HepG2 (cell line): Measurements from ENCODE around the gene AKAP14. TPM values are rescaled to one million over a fixed set of nuclear protein-coding genes. Genes with fewer than 3 reads are reported as not detected.

Source experiments
- ATAC-seq: fragments of 200-7000 bp; cut with Tn5 transposase; 3 replicates; pipeline ENCODE4 v1.9.1; 2020; ENCODE audit warnings: mild to moderate bottlenecking, moderate library complexity
- BruUV-seq: library from RNA; stranded (reverse); fragments of 400-500 nt; replicated peaks from 2 replicates; lab custom pipeline; 2021; lab: Mats Ljungman, UMichigan
- CTCF ChIA-PET: fragments of 300-600 bp; formaldehyde crosslinking; extraction: SDS; loops from one replicate; lab custom pipeline; 2021; ENCODE audit warnings: low total read pairs, inconsistent platforms, low intra/inter-chr PET ratio; lab: Yijun Ruan, JAX
- POLR2A ChIA-PET: fragments of 350-600 bp; sonication (Branson Sonifier 250); formaldehyde crosslinking; loops from one replicate; lab custom pipeline; 2020; ENCODE audit warnings: antibody characterized with exemption, inconsistent platforms; lab: Yijun Ruan, JAX
- DNase-seq: peaks from one replicate; pipeline ENCODE4 v3.0.0-alpha.2; 2015; ENCODE audit warnings: low spot score
- FAIRE-seq: peaks from 3 replicates; lab custom pipeline; 2011; peaks lifted over from hg19 to GRCh38; lab: Jason Lieb, UNC
- H2AFZ ChIP-seq: one replicate; pipeline ENCODE4 v1.6.1; 2011; ENCODE audit warnings: low read length, inconsistent platforms
- H3K27ac ChIP-seq: fragments of 300-600 bp; 3 replicates; pipeline ENCODE4 v1.8.0; 2011; ENCODE audit warnings: mixed run types, mild to moderate bottlenecking, mixed read lengths, low read length, inconsistent platforms; ENCODE audit not compliant: insufficient read depth; ENCODE audit errors: extremely low read length
- H3K27me3 ChIP-seq, 2 experiments: fragments of 200-600 bp in 1 of 2; 2 replicates in 1 of 2; 3 replicates in 1 of 2; pipeline versions ENCODE4 v1.6.0 to v1.8.0; 2011; ENCODE audit warnings: low read length in 2 of 2, mild to moderate bottlenecking in 2 of 2, moderate library complexity in 2 of 2, inconsistent platforms in 1 of 2; ENCODE audit not compliant: insufficient read depth in 2 of 2, control insufficient read depth in 1 of 2
- H3K36me3 ChIP-seq, 2 experiments: fragments of 200-600 bp in 1 of 2; replicated peaks in 1 of 2; 2 replicates in 1 of 2; 3 replicates in 1 of 2; pipeline versions ENCODE4 v1.5.1 to v1.8.0; 2011; ENCODE audit warnings: low read length in 2 of 2, inconsistent platforms in 1 of 2; ENCODE audit not compliant: insufficient read depth in 2 of 2, control insufficient read depth in 1 of 2
- H3K4me1 ChIP-seq: 2 replicates; pipeline ENCODE4 v1.5.1; 2012; ENCODE audit warnings: low read length, inconsistent platforms; ENCODE audit not compliant: insufficient read depth
- H3K4me2 ChIP-seq: 2 replicates; pipeline ENCODE4 v1.6.0; 2011; ENCODE audit warnings: low read depth, low read length, inconsistent platforms
- H3K4me3 ChIP-seq, 3 experiments: fragments of 200-600 bp in 1 of 3; sonication (generic), shearing (Covaris generic) in 1 of 3; replicated peaks in 1 of 3; 2 replicates each; pipeline ENCODE4 v1.5.1; 2011 to 2016; ENCODE audit warnings: low read length in 3 of 3, inconsistent platforms in 2 of 3, low read depth in 2 of 3, mild to moderate bottlenecking in 2 of 3, control low read depth in 1 of 3, mixed read lengths in 1 of 3; ENCODE audit not compliant: insufficient read depth in 1 of 3
- H3K79me2 ChIP-seq: one replicate; pipeline ENCODE4 v1.6.1; 2011; ENCODE audit warnings: low read length, inconsistent platforms; ENCODE audit not compliant: insufficient read depth
- H3K9ac ChIP-seq: 2 replicates; pipeline ENCODE4 v1.6.0; 2011; ENCODE audit warnings: mild to moderate bottlenecking, low read depth, low read length, inconsistent platforms; ENCODE audit not compliant: insufficient read depth
- H3K9me3 ChIP-seq: 2 replicates; pipeline ENCODE4 v1.5.1; 2012; ENCODE audit warnings: mild to moderate bottlenecking, low read length
- H4K20me1 ChIP-seq: 2 replicates; pipeline ENCODE4 v1.6.0; 2011; ENCODE audit warnings: inconsistent platforms, mild to moderate bottlenecking, low read length, moderate library complexity; ENCODE audit not compliant: insufficient read depth
- AHR ChIP-seq: IDR thresholded peaks from 2 replicates; pipeline ENCODE4 v1.6.1; 2018; ENCODE audit warnings: missing genetic modification reagents, missing compliant biosample characterization
- BCL3 ChIP-seq: sonication (generic); formaldehyde crosslinking; IDR thresholded peaks from 2 replicates; pipeline ENCODE4 v1.5.1; 2020; ENCODE audit warnings: mild to moderate bottlenecking, missing genetic modification reagents, moderate library complexity
- BRF2 ChIP-seq: sonication (generic); formaldehyde crosslinking; IDR thresholded peaks from 2 replicates; pipeline ENCODE4 v1.8.1; 2022; ENCODE audit warnings: mild to moderate bottlenecking, missing genetic modification reagents
- CAMTA2 ChIP-seq: sonication (generic); formaldehyde crosslinking; IDR thresholded peaks from 2 replicates; pipeline ENCODE4 v1.4.0; 2020; ENCODE audit warnings: mild to moderate bottlenecking, missing genetic modification reagents, borderline replicate concordance
- CBX1 ChIP-seq: IDR thresholded peaks from one replicate; pipeline ENCODE4 v1.6.1; 2016; ENCODE audit warnings: antibody characterized with exemption, low read depth
- EHMT2 ChIP-seq: fragments of 200-600 bp; sonication (generic); IDR thresholded peaks from 2 replicates; pipeline ENCODE4 v1.7.0; 2017; ENCODE audit warnings: antibody characterized with exemption, low read depth, low read length, borderline replicate concordance
- MIER2 ChIP-seq: IDR thresholded peaks from 2 replicates; pipeline ENCODE4 v1.6.1; 2016; ENCODE audit warnings: missing biosample characterization, missing genetic modification reagents
- PRPF4 ChIP-seq: fragments of 200-400 bp; formaldehyde crosslinking; IDR thresholded peaks from 2 replicates; pipeline ENCODE4 v1.6.1; 2016; ENCODE audit warnings: low read length, low read depth; ENCODE audit not compliant: poor library complexity, severe bottlenecking
- TBP ChIP-seq: sonication (generic); formaldehyde crosslinking; IDR thresholded peaks from 2 replicates; pipeline ENCODE4 v1.5.0; 2020; ENCODE audit warnings: missing genetic modification reagents
- TEAD2 ChIP-seq: sonication (generic); formaldehyde crosslinking; IDR thresholded peaks from 2 replicates; pipeline ENCODE4 v1.9.0; 2021; ENCODE audit warnings: missing genetic modification reagents
- THAP8 ChIP-seq: sonication (generic); formaldehyde crosslinking; IDR thresholded peaks from 2 replicates; pipeline ENCODE4 v1.5.1; 2020; ENCODE audit warnings: missing genetic modification reagents, mild to moderate bottlenecking, borderline replicate concordance
- ZNF160 ChIP-seq: sonication (generic); formaldehyde crosslinking; IDR thresholded peaks from 2 replicates; pipeline ENCODE4 v1.8.0; 2022; ENCODE audit warnings: mild to moderate bottlenecking, inconsistent platforms, missing genetic modification reagents
- ZNF432 ChIP-seq: sonication (generic); formaldehyde crosslinking; IDR thresholded peaks from 2 replicates; pipeline ENCODE4 v1.5.0; 2020; ENCODE audit warnings: missing genetic modification reagents, mild to moderate bottlenecking, borderline replicate concordance
- ZNF569 ChIP-seq: sonication (generic); formaldehyde crosslinking; IDR thresholded peaks from 2 replicates; pipeline ENCODE4 v1.5.0; 2020; ENCODE audit warnings: mild to moderate bottlenecking, missing genetic modification reagents, moderate library complexity, borderline replicate concordance
- ZNF850 ChIP-seq: sonication (generic); formaldehyde crosslinking; conservative IDR thresholded peaks from 2 replicates; pipeline ENCODE4 v1.9.0; 2021; ENCODE audit warnings: mild to moderate bottlenecking, missing genetic modification reagents
- WGBS: methylation state at CpG from one replicate; pipeline ENCODE4 v1.1.6; 2017; ENCODE audit warnings: low lambda C conversion rate; 5-methylcytosine and 5-hydroxymethylcytosine counted together
- in situ Hi-C: cut with HindIII; loops from 2 replicates; pipeline ENCODE4 v1.10.0; 2017; ENCODE audit warnings: low pct_unique_long_range_greater_than_20kb; ENCODE audit not compliant: extremely low pct_ligation_motif_present
- intact Hi-C: fragments of 100-400 bp; cut with micrococcal nuclease; formaldehyde crosslinking; loops from one replicate; pipeline ENCODE4 v1.10.0; 2022; ENCODE audit not compliant: unreplicated experiment
- polyA plus RNA-seq, 8 experiments: library from polyadenylated mRNA; depleted of rRNA in 3 of 8; stranded (reverse) in 7 of 8; unstranded in 1 of 8; fragments of >200 nt; fragmentation: Illumina TruSeq in 4 of 8; extraction: Trizol in 4 of 8; gene quantifications; 2 replicates each; pipeline versions ENCODE4 v1.2.1 to v1.2.3, GENCODE V29; 2011 to 2016; ENCODE audit warnings: low read depth in 4 of 8, missing spikeins in 1 of 8, mixed read lengths in 1 of 8; ENCODE audit not compliant: insufficient read depth in 1 of 8
- total RNA-seq, 5 experiments: library from RNA; depleted of rRNA; stranded (reverse); fragments of >200 nt; fragmentation: Illumina TruSeq; extraction: Trizol; gene quantifications; 2 replicates each; pipeline ENCODE4 v1.2.3, GENCODE V29; 2016; ENCODE audit warnings: low read depth in 1 of 5
- TF ChIP-seq, protein P1 (sequence below): sonication (generic); formaldehyde crosslinking; IDR thresholded peaks from 2 replicates; pipeline ENCODE4 v1.8.0; 2022; ENCODE audit warnings: missing genetic modification reagents, mild to moderate bottlenecking, borderline replicate concordance

AKAP14 gene
- total and polyA plus RNA-seq, 2 of the 13 experiments (the other 11 are each of a cell fraction or from before 2014, with no cell fraction given): 0.20 to 1.7 TPM

GRCh38 chrX:119917877-119918276 is 22.2 kb downstream of the AKAP14 start:
- in situ Hi-C loops: no loop called here
- no peak overlapping the region for H3K4me3 ChIP-seq
- no peaks in the 10 kb centered on the region for H3K27me3 ChIP-seq
- BruUV-seq: no TSS peak
- no peak overlapping the region for H3K27ac ChIP-seq
- H3K79me2 ChIP-seq: no peaks in the 10 kb centered on the region
- no peak overlapping the region for H3K9ac ChIP-seq
- no peaks in the 10 kb centered on the region for H3K9me3 ChIP-seq
- CTCF ChIA-PET: no interaction called here
- TF ChIP-seq ZNF569 (CRISPR knock-in tag): no peak
- TF ChIP-seq THAP8 (CRISPR knock-in tag): no peak
- TF ChIP-seq CBX1: no peak
- TF ChIP-seq BCL3 (CRISPR knock-in tag): no peak
- no peak for TF ChIP-seq ZNF850 (CRISPR knock-in tag)
- TF ChIP-seq BRF2 (CRISPR knock-in tag): no peak
- TF ChIP-seq ZNF432 (CRISPR knock-in tag): no peak
- TF ChIP-seq TEAD2 (CRISPR knock-in tag): no peak
- TF ChIP-seq EHMT2: no peak
- no peak for TF ChIP-seq CAMTA2 (CRISPR knock-in tag)
- TF ChIP-seq, protein P1, sequence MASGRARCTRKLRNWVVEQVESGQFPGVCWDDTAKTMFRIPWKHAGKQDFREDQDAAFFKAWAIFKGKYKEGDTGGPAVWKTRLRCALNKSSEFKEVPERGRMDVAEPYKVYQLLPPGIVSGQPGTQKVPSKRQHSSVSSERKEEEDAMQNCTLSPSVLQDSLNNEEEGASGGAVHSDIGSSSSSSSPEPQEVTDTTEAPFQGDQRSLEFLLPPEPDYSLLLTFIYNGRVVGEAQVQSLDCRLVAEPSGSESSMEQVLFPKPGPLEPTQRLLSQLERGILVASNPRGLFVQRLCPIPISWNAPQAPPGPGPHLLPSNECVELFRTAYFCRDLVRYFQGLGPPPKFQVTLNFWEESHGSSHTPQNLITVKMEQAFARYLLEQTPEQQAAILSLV (CRISPR knock-in tag): no peak
- TF ChIP-seq MIER2: no peak
- no peak for TF ChIP-seq TBP (CRISPR knock-in tag)
- TF ChIP-seq AHR (CRISPR knock-in tag): no peak
- TF ChIP-seq ZNF160 (CRISPR knock-in tag): no peak
- no peak for TF ChIP-seq PRPF4
- TF ChIP-seq, all 625 proteins: peak for 0
- ATAC-seq: no peak
- Histone ChIP-seq H3K4me2 (no peak overlapping the region), H2AFZ (no peak overlapping the region), H4K20me1 (no peaks in the 10 kb centered on the region), H3K4me1 (no peaks in the 10 kb centered on the region), H3K36me3 (no peaks in the 10 kb centered on the region)
- FAIRE-seq: no peak
- no peak for DNase-seq
- POLR2A ChIA-PET: no interaction called here
- 73% methylated on average over 2 of the region's 2 CpGs for WGBS
- intact Hi-C loops: no loop called here
